Measurements from ENCODE around the gene NADSYN1.
"Not testable (repeated sequence)": the region's sequence is repeated elsewhere in the genome, so short reads cannot be mapped to it uniquely, and the experiment has no call there.

Gene NADSYN1

GRCh38 chr11:71495286-71496230, 42.6 kb downstream of the NADSYN1 start:
- no peak for DNase-seq

- DNase-seq = no peak
These were observed 43.4 kb downstream of the NADSYN1 start for GRCh38 chr11:71496421-71496820.

GRCh38 chr11:71498091-71498490, 45.1 kb downstream of the NADSYN1 start:
- DNase-seq = no peak

GRCh38 chr11:71499125-71499524, 46.1 kb downstream of the NADSYN1 start:
- no peak for DNase-seq

- no peak for DNase-seq
These were observed 46.5 kb downstream of the NADSYN1 start for GRCh38 chr11:71499546-71499945.

GRCh38 chr11:71500601-71501021, 47.6 kb downstream of the NADSYN1 start:
- DNase-seq = no peak

GRCh38 chr11:71501071-71501985, 48.3 kb downstream of the NADSYN1 start:
- no peak for DNase-seq

- DNase-seq = no peak
These were observed 49.0 kb downstream of the NADSYN1 start for GRCh38 chr11:71502026-71502425.

- DNase-seq = no peak
These were observed 50.0 kb downstream of the NADSYN1 start for GRCh38 chr11:71502871-71503435.

GRCh38 chr11:71504531-71504930, 51.5 kb downstream of the NADSYN1 start:
- DNase-seq = no peak

GRCh38 chr11:71505001-71505400, 52.0 kb downstream of the NADSYN1 start:
- no peak for DNase-seq

GRCh38 chr11:71505781-71506180, 52.8 kb downstream of the NADSYN1 start:
- DNase-seq = no peak

GRCh38 chr11:71507102-71507501, 54.1 kb downstream of the NADSYN1 start:
- DNase-seq = no peak

GRCh38 chr11:71518506-71519471, 65.8 kb downstream of the NADSYN1 start:
- DNase-seq = no peak

- no peak for DNase-seq
These were observed 66.5 kb downstream of the NADSYN1 start for GRCh38 chr11:71519546-71519945.

GRCh38 chr11:71525188-71525937, 72.4 kb downstream of the NADSYN1 start:
- DNase-seq = no peak

- DNase-seq = no peak
These were observed 73.0 kb downstream of the NADSYN1 start for GRCh38 chr11:71525938-71526495.

- not testable (repeated sequence) for DNase-seq
These were observed 74.0 kb downstream of the NADSYN1 start, which contains the start of gene KRTAP5-7 for GRCh38 chr11:71526796-71527575. KRTAP5-7 (plus strand) TSS chr11:71527267; CDS start chr11:71527301, 34 bp downstream.

GRCh38 chr11:71527576-71528210, 74.7 kb downstream of the NADSYN1 start:
- no peak for DNase-seq
